ENCODE results near the gene P3R3URF.

- TF ChIP-seq, protein P1, sequence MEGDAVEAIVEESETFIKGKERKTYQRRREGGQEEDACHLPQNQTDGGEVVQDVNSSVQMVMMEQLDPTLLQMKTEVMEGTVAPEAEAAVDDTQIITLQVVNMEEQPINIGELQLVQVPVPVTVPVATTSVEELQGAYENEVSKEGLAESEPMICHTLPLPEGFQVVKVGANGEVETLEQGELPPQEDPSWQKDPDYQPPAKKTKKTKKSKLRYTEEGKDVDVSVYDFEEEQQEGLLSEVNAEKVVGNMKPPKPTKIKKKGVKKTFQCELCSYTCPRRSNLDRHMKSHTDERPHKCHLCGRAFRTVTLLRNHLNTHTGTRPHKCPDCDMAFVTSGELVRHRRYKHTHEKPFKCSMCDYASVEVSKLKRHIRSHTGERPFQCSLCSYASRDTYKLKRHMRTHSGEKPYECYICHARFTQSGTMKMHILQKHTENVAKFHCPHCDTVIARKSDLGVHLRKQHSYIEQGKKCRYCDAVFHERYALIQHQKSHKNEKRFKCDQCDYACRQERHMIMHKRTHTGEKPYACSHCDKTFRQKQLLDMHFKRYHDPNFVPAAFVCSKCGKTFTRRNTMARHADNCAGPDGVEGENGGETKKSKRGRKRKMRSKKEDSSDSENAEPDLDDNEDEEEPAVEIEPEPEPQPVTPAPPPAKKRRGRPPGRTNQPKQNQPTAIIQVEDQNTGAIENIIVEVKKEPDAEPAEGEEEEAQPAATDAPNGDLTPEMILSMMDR (IDR thresholded peaks at IDR 0.05) = peak in 1 of 3 experiments; percentile 10
- TF ChIP-seq POLR2AphosphoS5 (IDR thresholded peaks at IDR 0.05) (peak; percentile 90 to 96), EP300 (IDR thresholded peaks at IDR 0.05) (no peak)
Observed at GRCh38 chr1:46132529-46133180, 43.6 kb downstream of the P3R3URF start, which contains the start of gene PIK3R3.

Measured in esophagus muscularis mucosa (tissue), 4 donors.